Jurkat, Clone E6-1 (cell line): ENCODE results near the gene LPP.

ENCODE experiments used
- DNase-seq: peaks from one replicate; pipeline ENCODE4 v3.0.0-alpha.2; 2011; ENCODE audit warnings: low read depth, low spot score
- H3K4me3 ChIP-seq: 2 replicates; pipeline ENCODE4 v1.5.1; 2011; ENCODE audit warnings: mild to moderate bottlenecking, low read length, control low read depth, moderate library complexity

LPP gene

GRCh38 chr3:188706176-188706575 is 552.2 kb downstream of the LPP start:
- DNase-seq = no peak
- no peak overlapping the region for H3K4me3 ChIP-seq

- H3K4me3 ChIP-seq = no peak overlapping the region
- no peak for DNase-seq
These were observed 552.6 kb downstream of the LPP start for GRCh38 chr3:188706599-188706998.

GRCh38 chr3:188707381-188708288 is 553.7 kb downstream of the LPP start:
- no peak for DNase-seq
- no peak overlapping the region for H3K4me3 ChIP-seq

- no peak for DNase-seq
- H3K4me3 ChIP-seq = no peak overlapping the region
These were observed 557.9 kb downstream of the LPP start for GRCh38 chr3:188711881-188712247.

- no peak overlapping the region for H3K4me3 ChIP-seq
- DNase-seq = no peak
These were observed 558.4 kb downstream of the LPP start for GRCh38 chr3:188712248-188712924.

GRCh38 chr3:188712991-188713390 is 559.0 kb downstream of the LPP start:
- DNase-seq = no peak
- H3K4me3 ChIP-seq = no peak overlapping the region

GRCh38 chr3:188719545-188719944 is 565.6 kb downstream of the LPP start:
- DNase-seq = peak; percentile 11

GRCh38 chr3:188720215-188720614 is 566.3 kb downstream of the LPP start:
- DNase-seq = no peak

More at GRCh38 chr3:188719545-188719944, 565.6 kb downstream of the LPP start:
- no peak overlapping the region for H3K4me3 ChIP-seq

GRCh38 chr3:188720636-188721035 is 566.7 kb downstream of the LPP start:
- H3K4me3 ChIP-seq = no peak overlapping the region

More at GRCh38 chr3:188720215-188720614, 566.3 kb downstream of the LPP start:
- H3K4me3 ChIP-seq = no peak overlapping the region

GRCh38 chr3:188721312-188721711 is 567.4 kb downstream of the LPP start:
- no peak for DNase-seq
- no peak overlapping the region for H3K4me3 ChIP-seq

More at GRCh38 chr3:188720636-188721035, 566.7 kb downstream of the LPP start:
- DNase-seq = no peak

- H3K4me3 ChIP-seq = no peak overlapping the region
- no peak for DNase-seq
These were observed 568.0 kb downstream of the LPP start for GRCh38 chr3:188721990-188722389.

- H3K4me3 ChIP-seq = no peak overlapping the region
- no peak for DNase-seq
These were observed 569.0 kb downstream of the LPP start for GRCh38 chr3:188722963-188723362.

GRCh38 chr3:188727052-188727451 is 573.1 kb downstream of the LPP start:
- no peak overlapping the region for H3K4me3 ChIP-seq
- no peak for DNase-seq

- no peak for DNase-seq
- H3K4me3 ChIP-seq = no peak overlapping the region
These were observed 574.5 kb downstream of the LPP start for GRCh38 chr3:188728371-188728896.

GRCh38 chr3:188729422-188729821 is 575.5 kb downstream of the LPP start:
- no peak for DNase-seq
- H3K4me3 ChIP-seq = no peak overlapping the region

- DNase-seq = no peak
- H3K4me3 ChIP-seq = no peak overlapping the region
These were observed 580.4 kb downstream of the LPP start for GRCh38 chr3:188734395-188734794.

- no peak for DNase-seq
These were observed 585.6 kb downstream of the LPP start for GRCh38 chr3:188739511-188739910.

GRCh38 chr3:188740010-188740409 is 586.1 kb downstream of the LPP start:
- no peak for DNase-seq
- H3K4me3 ChIP-seq = no peak overlapping the region

More at GRCh38 chr3:188739511-188739910, 585.6 kb downstream of the LPP start:
- no peak overlapping the region for H3K4me3 ChIP-seq

- H3K4me3 ChIP-seq = no peak overlapping the region
- no peak for DNase-seq
These were observed 589.0 kb downstream of the LPP start for GRCh38 chr3:188742755-188743550.
